ENCODE data around the gene NCCRP1.

- TF ChIP-seq, protein P1, sequence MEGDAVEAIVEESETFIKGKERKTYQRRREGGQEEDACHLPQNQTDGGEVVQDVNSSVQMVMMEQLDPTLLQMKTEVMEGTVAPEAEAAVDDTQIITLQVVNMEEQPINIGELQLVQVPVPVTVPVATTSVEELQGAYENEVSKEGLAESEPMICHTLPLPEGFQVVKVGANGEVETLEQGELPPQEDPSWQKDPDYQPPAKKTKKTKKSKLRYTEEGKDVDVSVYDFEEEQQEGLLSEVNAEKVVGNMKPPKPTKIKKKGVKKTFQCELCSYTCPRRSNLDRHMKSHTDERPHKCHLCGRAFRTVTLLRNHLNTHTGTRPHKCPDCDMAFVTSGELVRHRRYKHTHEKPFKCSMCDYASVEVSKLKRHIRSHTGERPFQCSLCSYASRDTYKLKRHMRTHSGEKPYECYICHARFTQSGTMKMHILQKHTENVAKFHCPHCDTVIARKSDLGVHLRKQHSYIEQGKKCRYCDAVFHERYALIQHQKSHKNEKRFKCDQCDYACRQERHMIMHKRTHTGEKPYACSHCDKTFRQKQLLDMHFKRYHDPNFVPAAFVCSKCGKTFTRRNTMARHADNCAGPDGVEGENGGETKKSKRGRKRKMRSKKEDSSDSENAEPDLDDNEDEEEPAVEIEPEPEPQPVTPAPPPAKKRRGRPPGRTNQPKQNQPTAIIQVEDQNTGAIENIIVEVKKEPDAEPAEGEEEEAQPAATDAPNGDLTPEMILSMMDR (IDR thresholded peaks at IDR 0.05; ENCODE audit: poor library complexity, severe bottlenecking), result no peak
- TF ChIP-seq EP300 (conservative IDR thresholded peaks at IDR 0.05; ENCODE audit: poor library complexity, severe bottlenecking), result no peak
- TF ChIP-seq MXI1 (conservative IDR thresholded peaks at IDR 0.05; ENCODE audit: poor library complexity, severe bottlenecking), result no peak
- TF ChIP-seq RAD21 (conservative IDR thresholded peaks at IDR 0.05), result no peak
- TF ChIP-seq, protein P2, sequence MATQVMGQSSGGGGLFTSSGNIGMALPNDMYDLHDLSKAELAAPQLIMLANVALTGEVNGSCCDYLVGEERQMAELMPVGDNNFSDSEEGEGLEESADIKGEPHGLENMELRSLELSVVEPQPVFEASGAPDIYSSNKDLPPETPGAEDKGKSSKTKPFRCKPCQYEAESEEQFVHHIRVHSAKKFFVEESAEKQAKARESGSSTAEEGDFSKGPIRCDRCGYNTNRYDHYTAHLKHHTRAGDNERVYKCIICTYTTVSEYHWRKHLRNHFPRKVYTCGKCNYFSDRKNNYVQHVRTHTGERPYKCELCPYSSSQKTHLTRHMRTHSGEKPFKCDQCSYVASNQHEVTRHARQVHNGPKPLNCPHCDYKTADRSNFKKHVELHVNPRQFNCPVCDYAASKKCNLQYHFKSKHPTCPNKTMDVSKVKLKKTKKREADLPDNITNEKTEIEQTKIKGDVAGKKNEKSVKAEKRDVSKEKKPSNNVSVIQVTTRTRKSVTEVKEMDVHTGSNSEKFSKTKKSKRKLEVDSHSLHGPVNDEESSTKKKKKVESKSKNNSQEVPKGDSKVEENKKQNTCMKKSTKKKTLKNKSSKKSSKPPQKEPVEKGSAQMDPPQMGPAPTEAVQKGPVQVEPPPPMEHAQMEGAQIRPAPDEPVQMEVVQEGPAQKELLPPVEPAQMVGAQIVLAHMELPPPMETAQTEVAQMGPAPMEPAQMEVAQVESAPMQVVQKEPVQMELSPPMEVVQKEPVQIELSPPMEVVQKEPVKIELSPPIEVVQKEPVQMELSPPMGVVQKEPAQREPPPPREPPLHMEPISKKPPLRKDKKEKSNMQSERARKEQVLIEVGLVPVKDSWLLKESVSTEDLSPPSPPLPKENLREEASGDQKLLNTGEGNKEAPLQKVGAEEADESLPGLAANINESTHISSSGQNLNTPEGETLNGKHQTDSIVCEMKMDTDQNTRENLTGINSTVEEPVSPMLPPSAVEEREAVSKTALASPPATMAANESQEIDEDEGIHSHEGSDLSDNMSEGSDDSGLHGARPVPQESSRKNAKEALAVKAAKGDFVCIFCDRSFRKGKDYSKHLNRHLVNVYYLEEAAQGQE (IDR thresholded peaks at IDR 0.05; ENCODE audit: borderline replicate concordance), result no peak
- no peak for TF ChIP-seq POLR2AphosphoS5 (IDR thresholded peaks at IDR 0.05)
- no peak for TF ChIP-seq SMC3 (conservative IDR thresholded peaks at IDR 0.05; ENCODE audit: poor library complexity)
Observed at GRCh38 chr19:39247701-39248664, 51.2 kb downstream of the NCCRP1 start.
